Esophagus squamous epithelium (tissue), 4 donors: Measurements from ENCODE around the gene SCT.

Source experiments
- CTCF ChIP-seq, 6 experiments: fragments of 450-650 bp in 4 of 6; fragments of 200-600 bp in 2 of 6; sonication (generic) in 2 of 6; IDR thresholded peaks; one replicate each; pipeline ENCODE4 v1.5.1; 2016 to 2019; ENCODE audit warnings: antibody characterized with exemption in 6 of 6, mild to moderate bottlenecking in 4 of 6, moderate library complexity in 4 of 6
- POLR2A ChIP-seq, 4 donors: fragments of 450-650 bp; IDR thresholded peaks; one replicate each; pipeline ENCODE4 v1.6.1; 2017; ENCODE audit warnings: antibody characterized with exemption in 4 of 4, mild to moderate bottlenecking in 4 of 4, moderate library complexity in 3 of 4

GRCh38 chr11:641806-642370 is 14.9 kb upstream of the SCT start:
- TF ChIP-seq CTCF (IDR thresholded peaks at IDR 0.05) (no peak), POLR2A (IDR thresholded peaks at IDR 0.05) (no peak)
